ENCODE data around the gene OR5K3. TPM values are rescaled to one million over a fixed set of nuclear protein-coding genes. Genes with fewer than 3 reads are reported as not detected.

The OR5K3 gene
- total RNA-seq: not detected in 2 replicates

GRCh38 chr3:98390366-98390765 is at the start of gene OR5K3:
Gene OR5K3 (plus strand): TSS chr3:98390666. CDS start chr3:98390666, 0 bp downstream.

GRCh38 chr3:98353554-98353953 is 36.9 kb upstream of the OR5K3 start, which contains the start of gene OR5K4:
Gene OR5K4 (plus strand): TSS chr3:98353854. CDS start chr3:98353854, 0 bp downstream.

Other genes starting within 250 kb of the OR5K3 start
- gene OR5H14, start 243.2 kb upstream of the OR5K3 start, total RNA-seq: not detected in 2 replicates
- not detected in 2 replicates for gene OR5H15, start 224.0 kb upstream of the OR5K3 start, total RNA-seq
- not detected in 2 replicates for gene OR5H6, start 126.4 kb upstream of the OR5K3 start, total RNA-seq
- gene OR5H2, start 108.2 kb upstream of the OR5K3 start, total RNA-seq: not detected in 2 replicates
- gene OR5K4, start 36.8 kb upstream of the OR5K3 start, total RNA-seq: not detected in 2 replicates
- not detected in 2 replicates for gene OR5K1, start 72.5 kb downstream of the OR5K3 start, total RNA-seq
- gene OR5K2, start 107.0 kb downstream of the OR5K3 start, total RNA-seq: not detected in 2 replicates
- 88.8 and 96.8 TPM in 2 replicates for gene CLDND1, start 132.2 kb downstream of the OR5K3 start, total RNA-seq
- not detected in 2 replicates for gene GPR15, start 141.3 kb downstream of the OR5K3 start, total RNA-seq
- gene CPOX, start 202.9 kb downstream of the OR5K3 start, total RNA-seq: 14.3 and 15.7 TPM in 2 replicates